MM.1S (cell line): ENCODE measurements around the gene CARD8.

ENCODE experiments used
- DNase-seq: peaks from one replicate; pipeline ENCODE4 v3.0.0-alpha.2; 2015
- H2AFZ ChIP-seq: fragments of 300-600 bp; sonication (generic); 2 replicates; pipeline ENCODE4 v1.6.0; 2016; ENCODE audit warnings: antibody characterized with exemption, low read length
- H3F3A ChIP-seq: fragments of 300-600 bp; sonication (generic); 2 replicates; pipeline ENCODE4 v1.6.1; 2016; ENCODE audit warnings: mild to moderate bottlenecking, antibody characterized with exemption, low read length, moderate library complexity, mixed read lengths; ENCODE audit not compliant: insufficient read depth
- H3K27ac ChIP-seq: fragments of 300-600 bp; sonication (generic); 2 replicates; pipeline ENCODE4 v1.5.1; 2016; ENCODE audit warnings: mild to moderate bottlenecking, low read length
- H3K27me3 ChIP-seq: fragments of 300-600 bp; sonication (generic); replicated peaks from 2 replicates; pipeline ENCODE4 v1.6.0; 2016; ENCODE audit warnings: low read length; ENCODE audit not compliant: insufficient read depth
- H3K36me3 ChIP-seq: fragments of 300-600 bp; sonication (generic); replicated peaks from 2 replicates; pipeline ENCODE4 v1.6.1; 2016; ENCODE audit warnings: mild to moderate bottlenecking, low read length, mixed read lengths; ENCODE audit not compliant: insufficient read depth
- H3K4me1 ChIP-seq: fragments of 300-600 bp; sonication (generic); 2 replicates; pipeline ENCODE4 v1.6.1; 2016; ENCODE audit warnings: low read length, mixed read lengths
- H3K4me2 ChIP-seq: fragments of 300-600 bp; sonication (generic); 2 replicates; pipeline ENCODE4 v1.6.0; 2016; ENCODE audit warnings: low read depth, low read length
- H3K4me3 ChIP-seq: fragments of 300-600 bp; sonication (generic); 2 replicates; pipeline ENCODE4 v1.5.1; 2016; ENCODE audit warnings: low read length, mixed read lengths
- H3K79me2 ChIP-seq: fragments of 300-600 bp; sonication (generic); 2 replicates; pipeline ENCODE4 v1.6.1; 2016; ENCODE audit warnings: mixed run types, low read length, mixed read lengths
- H3K9ac ChIP-seq: fragments of 300-600 bp; sonication (generic); 2 replicates; pipeline ENCODE4 v1.6.1; 2016; ENCODE audit warnings: low read length, mixed read lengths
- H3K9me2 ChIP-seq: fragments of 300-600 bp; sonication (generic); replicated peaks from 2 replicates; pipeline ENCODE4 v1.6.1; 2016; ENCODE audit warnings: mild to moderate bottlenecking, low read length, mixed read lengths; ENCODE audit not compliant: insufficient read depth
- H3K9me3 ChIP-seq: fragments of 300-600 bp; sonication (generic); replicated peaks from 2 replicates; pipeline ENCODE4 v1.6.1; 2016; ENCODE audit warnings: mild to moderate bottlenecking, low read length, mixed read lengths; ENCODE audit not compliant: insufficient read depth
- H4K20me1 ChIP-seq: fragments of 300-600 bp; sonication (generic); 2 replicates; pipeline ENCODE4 v1.6.1; 2016; ENCODE audit warnings: mild to moderate bottlenecking, low read length, moderate library complexity, mixed read lengths; ENCODE audit not compliant: insufficient read depth
- EZH2 ChIP-seq: fragments of 300-600 bp; sonication (generic); optimal IDR thresholded peaks from 2 replicates; pipeline ENCODE3; 2017; ENCODE audit warnings: low read depth, mild to moderate bottlenecking, antibody characterized with exemption, low read length, mixed read lengths
- EZH2phosphoT487 ChIP-seq: fragments of 300-600 bp; sonication (generic); IDR thresholded peaks from 2 replicates; pipeline ENCODE4 v1.6.1; 2018; ENCODE audit warnings: antibody characterized with exemption, low read length
- TF ChIP-seq, protein P1 (sequence below): fragments of 300-600 bp; sonication (generic); IDR thresholded peaks from 2 replicates; pipeline ENCODE4 v1.5.1; 2016; ENCODE audit warnings: antibody characterized with exemption, low read length, mixed read lengths

The CARD8 gene

DNA sequence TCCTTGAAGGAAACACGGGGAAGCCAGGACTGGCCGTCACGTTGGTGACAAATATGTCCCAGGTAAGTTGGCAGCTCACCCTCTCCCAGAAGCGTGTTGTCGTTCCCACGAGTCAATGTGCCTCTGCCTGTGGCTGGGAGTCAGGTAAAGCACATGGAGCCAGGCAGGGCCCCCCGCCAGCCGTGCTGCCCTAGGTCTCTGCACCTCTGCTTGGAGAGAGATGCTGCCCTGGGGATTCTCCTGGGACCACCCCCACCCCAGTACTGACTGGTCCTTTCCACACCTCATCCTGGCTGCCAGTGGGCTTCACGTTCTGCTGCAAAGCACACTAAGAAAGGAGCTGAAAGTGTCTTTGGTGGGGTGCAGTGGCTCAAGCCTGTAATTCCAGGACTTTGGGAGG lies 24.0 kb upstream of the CARD8 start:
- no peak overlapping the region for H2AFZ ChIP-seq
- no peaks in the 10 kb centered on the region for H3K9me3 ChIP-seq
- H3K27ac ChIP-seq, result no peak overlapping the region
- no peaks in the 10 kb centered on the region for H3K79me2 ChIP-seq
- no peaks in the 10 kb centered on the region for H3F3A ChIP-seq
- H3K4me3 ChIP-seq, result no peak overlapping the region
- no peaks in the 10 kb centered on the region for H3K9me2 ChIP-seq
- TF ChIP-seq EZH2 (no peak), EZH2phosphoT487 (no peak)
- TF ChIP-seq, protein P1, sequence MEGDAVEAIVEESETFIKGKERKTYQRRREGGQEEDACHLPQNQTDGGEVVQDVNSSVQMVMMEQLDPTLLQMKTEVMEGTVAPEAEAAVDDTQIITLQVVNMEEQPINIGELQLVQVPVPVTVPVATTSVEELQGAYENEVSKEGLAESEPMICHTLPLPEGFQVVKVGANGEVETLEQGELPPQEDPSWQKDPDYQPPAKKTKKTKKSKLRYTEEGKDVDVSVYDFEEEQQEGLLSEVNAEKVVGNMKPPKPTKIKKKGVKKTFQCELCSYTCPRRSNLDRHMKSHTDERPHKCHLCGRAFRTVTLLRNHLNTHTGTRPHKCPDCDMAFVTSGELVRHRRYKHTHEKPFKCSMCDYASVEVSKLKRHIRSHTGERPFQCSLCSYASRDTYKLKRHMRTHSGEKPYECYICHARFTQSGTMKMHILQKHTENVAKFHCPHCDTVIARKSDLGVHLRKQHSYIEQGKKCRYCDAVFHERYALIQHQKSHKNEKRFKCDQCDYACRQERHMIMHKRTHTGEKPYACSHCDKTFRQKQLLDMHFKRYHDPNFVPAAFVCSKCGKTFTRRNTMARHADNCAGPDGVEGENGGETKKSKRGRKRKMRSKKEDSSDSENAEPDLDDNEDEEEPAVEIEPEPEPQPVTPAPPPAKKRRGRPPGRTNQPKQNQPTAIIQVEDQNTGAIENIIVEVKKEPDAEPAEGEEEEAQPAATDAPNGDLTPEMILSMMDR, result no peak
- no peak overlapping the region for H3K4me2 ChIP-seq
- H3K36me3 ChIP-seq, result no peaks in the 10 kb centered on the region
- no peaks in the 10 kb centered on the region for H4K20me1 ChIP-seq
- H3K27me3 ChIP-seq, result peaks cover 79% of the 10 kb centered on the region
- H3K9ac ChIP-seq, result no peak overlapping the region
- no peak for DNase-seq
- H3K4me1 ChIP-seq, result no peaks in the 10 kb centered on the region

DNA sequence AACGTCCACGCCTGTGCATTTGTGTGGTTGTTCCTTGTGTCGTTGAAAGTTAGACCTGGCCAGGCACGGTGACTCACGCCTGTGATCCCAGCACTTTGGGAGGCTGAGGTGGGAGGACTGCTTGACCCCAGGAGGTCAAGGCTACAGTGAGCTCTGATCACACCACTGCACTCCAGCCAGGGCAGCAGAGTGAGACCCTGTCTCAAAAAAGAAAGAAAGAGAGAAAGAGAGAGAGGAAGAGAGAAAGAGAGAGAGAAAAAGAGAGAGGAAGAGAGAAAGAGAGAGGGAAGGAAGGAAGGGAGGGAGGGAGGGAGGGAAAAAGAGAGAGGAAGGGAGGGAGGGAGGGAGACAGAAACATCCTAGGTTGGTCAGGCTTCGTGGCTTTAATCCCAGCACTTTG lies 19.2 kb upstream of the CARD8 start:
- TF ChIP-seq, protein P1, result no peak
- TF ChIP-seq EZH2phosphoT487 (no peak), EZH2 (no peak)

GRCh38 chr19:48274173-48274572 lies 18.5 kb upstream of the CARD8 start:
- Histone ChIP-seq H2AFZ (no peak overlapping the region), H3K9ac (no peak overlapping the region), H3K4me3 (no peak overlapping the region), H3F3A (no peaks in the 10 kb centered on the region), H3K9me2 (no peaks in the 10 kb centered on the region), H3K27me3 (peaks cover 66% of the 10 kb centered on the region), H3K4me2 (no peak overlapping the region), H3K36me3 (no peaks in the 10 kb centered on the region), H3K27ac (no peak overlapping the region), H3K4me1 (no peaks in the 10 kb centered on the region), H4K20me1 (no peaks in the 10 kb centered on the region), H3K79me2 (no peaks in the 10 kb centered on the region), H3K9me3 (no peaks in the 10 kb centered on the region)
- TF ChIP-seq, protein P1, result no peak
- no peak for TF ChIP-seq EZH2
- TF ChIP-seq EZH2phosphoT487, result no peak
- no peak for DNase-seq

More for the DNA sequence above, 19.2 kb upstream of the CARD8 start:
- Histone ChIP-seq H3K4me3 (no peak overlapping the region), H3K36me3 (no peaks in the 10 kb centered on the region), H3K9ac (no peak overlapping the region), H4K20me1 (no peaks in the 10 kb centered on the region), H2AFZ (no peak overlapping the region), H3K27me3 (peaks cover 67% of the 10 kb centered on the region), H3K4me2 (no peak overlapping the region), H3K9me2 (no peaks in the 10 kb centered on the region), H3K27ac (no peak overlapping the region), H3F3A (no peaks in the 10 kb centered on the region), H3K79me2 (no peaks in the 10 kb centered on the region), H3K4me1 (no peaks in the 10 kb centered on the region), H3K9me3 (no peaks in the 10 kb centered on the region)
- no peak for DNase-seq
